Measurements from ENCODE around the gene PCBP3. TPM values are rescaled to one million over a fixed set of nuclear protein-coding genes. Genes with fewer than 3 reads are reported as not detected.

Gene PCBP3
- total RNA-seq, 1 donor from 2014 or later: 1.5 TPM

DNA sequence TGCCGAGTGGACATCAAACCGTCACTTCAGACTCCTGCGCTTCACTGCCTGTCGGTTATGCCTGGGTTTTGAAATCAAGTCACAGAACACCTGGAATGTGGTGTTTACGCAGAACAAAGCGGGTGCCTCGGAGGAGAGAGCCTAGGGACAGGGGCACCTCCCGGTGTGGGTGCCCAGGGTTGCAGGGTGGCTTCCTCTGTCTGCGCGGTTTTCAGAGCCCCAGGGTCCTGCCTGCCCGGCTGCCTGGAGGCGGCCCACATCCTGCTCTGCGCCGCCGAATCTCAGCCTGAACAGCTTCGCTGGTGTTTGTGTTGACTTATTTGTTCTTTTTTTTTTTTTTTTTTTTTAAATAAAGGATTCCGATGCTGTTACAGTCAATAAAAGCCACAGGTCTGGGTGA, 224.6 kb downstream of the PCBP3 start:
- no peak for DNase-seq (ENCODE audit: extremely low read depth, low read depth, low spot score)

DNA sequence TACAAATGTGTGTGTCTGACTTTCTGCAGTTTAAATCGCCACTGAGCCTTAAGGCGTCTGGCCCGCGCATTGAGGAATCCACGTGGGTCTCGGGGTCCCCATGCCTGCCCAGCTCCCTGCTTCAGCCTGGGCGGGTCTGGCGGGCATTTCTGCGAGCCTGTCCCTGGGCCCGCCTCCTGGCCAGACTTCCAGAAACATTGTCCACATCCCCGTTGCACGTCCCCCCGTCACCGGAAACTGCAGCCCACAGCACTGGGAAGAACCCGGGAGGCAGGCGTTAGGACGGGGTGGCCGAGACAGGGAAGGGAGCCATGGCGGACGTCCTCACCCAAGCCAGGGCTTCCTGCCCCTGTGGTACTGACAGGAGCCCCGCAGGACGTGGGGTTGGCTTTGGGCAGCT, 225.0 kb downstream of the PCBP3 start:
- no peak for DNase-seq (ENCODE audit: extremely low read depth, low read depth, low spot score)

DNA sequence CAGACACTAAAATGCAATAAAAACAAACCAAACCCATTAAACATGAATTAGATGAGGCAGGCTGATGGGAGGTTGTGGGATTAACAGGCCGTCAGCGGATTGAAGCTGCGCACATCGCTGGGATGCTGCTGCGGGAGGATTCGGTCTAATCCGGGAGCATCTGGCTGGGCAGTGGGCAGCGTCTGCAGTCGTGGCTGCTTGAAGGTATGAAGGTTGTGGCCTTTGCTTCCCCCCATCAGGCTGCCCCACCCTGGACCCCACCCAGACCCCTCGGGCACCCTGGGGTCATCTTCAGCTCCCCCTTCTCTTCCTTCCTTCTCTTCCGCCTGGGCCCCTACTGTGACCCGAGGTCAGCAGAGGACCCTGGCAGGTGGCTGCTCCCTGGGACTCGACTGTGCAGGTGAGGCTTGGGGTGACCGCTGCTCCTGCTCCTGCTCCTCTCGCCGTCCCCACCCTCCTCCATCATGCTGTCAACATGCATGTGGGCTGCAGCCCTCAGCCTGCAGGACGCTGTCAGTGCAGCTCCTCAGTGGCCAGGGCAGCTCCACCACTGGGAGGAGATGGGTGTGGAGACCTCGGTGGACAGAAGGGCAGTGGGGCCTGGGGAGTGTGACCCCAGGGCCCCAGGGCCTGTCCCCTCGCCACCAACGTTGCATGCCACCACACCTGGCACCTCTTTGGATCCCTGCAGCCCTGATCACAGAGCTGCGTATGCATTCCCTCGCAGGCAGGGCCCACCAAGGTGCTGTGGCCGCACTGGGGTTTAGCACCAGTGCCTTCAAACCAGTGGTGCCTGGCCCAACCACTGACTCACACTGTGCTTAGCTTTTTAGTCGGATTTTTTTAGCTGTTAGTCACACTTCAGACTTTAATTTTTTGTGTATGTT, 225.8 kb downstream of the PCBP3 start:
- no peak for DNase-seq (ENCODE audit: extremely low read depth, low read depth, low spot score)

DNA sequence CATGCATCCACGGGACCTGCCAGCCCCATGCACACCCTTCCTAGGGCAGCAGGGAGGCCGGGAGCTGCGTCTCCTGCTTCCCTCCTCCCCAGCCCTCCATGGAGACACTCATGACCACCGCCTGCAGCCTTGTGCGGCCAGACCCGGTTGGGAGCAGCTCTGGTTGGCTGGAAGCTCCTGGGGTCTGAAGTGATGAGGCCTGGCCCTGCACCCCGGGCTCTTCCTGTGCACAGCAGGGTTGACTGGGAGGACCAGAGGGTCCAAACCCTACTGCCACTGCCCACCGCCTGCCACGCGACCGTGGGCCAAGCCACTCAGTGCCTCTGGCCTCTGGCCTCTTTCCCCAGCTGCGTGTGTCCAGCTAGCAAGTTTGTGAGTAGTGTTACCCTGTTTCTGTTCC, 226.9 kb downstream of the PCBP3 start:
- no peak for DNase-seq (ENCODE audit: extremely low read depth, low read depth, low spot score)

DNA sequence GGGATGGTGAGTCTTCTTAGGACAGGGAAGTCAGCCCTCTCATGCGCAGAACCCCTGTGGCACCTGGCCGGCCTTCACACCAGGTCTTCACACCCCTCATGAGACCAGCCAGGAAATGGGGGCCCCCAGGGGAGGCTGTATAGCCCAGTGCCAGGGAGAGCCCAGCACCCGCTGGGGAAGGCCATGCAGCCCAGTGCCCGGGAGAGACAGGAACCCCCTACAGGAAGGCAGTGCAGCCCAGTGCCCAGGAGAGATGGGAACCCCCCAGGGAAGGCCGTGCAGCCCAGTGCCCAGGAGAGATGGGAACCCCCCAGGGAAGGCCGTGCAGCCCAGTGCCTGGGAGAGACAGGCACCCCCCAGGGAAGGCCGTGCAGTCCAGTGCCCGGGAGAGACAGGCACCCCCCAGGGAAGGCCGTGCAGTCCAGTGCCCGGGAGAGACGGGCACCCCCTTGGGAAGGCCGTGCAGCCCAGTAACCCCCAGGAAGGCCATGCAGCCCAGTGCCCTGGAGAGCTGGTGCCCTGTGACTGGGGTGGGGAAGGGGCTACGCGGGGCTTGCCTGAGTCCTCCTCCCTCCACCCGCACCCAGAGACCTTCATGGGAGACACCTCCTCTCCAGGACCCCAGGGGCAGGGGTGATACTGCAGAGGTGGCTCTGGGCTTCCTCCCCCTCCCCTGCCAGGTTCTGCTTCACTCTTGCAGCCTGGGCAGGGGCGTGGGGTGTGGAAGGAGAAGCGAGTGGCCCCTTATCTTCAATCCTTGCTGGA, 227.5 kb downstream of the PCBP3 start:
- no peak for DNase-seq (ENCODE audit: extremely low read depth, low read depth, low spot score)

DNA sequence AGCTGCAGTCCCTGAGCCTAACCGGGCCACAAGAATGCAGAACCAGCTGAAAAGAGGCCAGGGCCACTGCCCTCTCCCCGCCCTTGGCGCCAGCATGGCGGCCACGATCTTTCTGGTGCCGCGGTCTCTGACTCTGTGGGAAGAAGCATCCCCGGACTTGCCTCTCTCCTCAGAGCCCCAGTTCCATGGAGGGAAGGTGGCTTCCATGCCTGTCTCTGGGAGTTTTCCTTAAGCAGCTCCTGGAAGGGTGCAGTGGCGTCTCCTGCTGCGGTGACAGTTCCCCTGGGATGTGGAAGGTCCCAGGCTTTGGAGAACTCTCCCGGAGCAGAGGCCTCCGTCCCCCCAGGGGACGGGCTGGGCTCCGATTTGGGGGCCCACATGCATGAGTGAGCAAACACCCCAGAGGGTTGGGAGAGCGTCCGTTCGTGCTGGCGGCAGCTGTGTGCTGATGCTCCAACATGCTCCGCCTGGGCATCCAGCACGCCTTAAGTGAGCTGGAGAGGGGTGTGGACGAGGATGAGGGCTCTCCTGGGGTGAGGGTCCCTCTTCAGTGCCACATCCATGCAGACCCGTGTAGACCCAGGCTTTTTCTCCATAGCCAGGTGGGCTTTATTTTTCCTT, 228.2 kb downstream of the PCBP3 start:
- no peak for DNase-seq (ENCODE audit: extremely low read depth, low read depth, low spot score)

DNA sequence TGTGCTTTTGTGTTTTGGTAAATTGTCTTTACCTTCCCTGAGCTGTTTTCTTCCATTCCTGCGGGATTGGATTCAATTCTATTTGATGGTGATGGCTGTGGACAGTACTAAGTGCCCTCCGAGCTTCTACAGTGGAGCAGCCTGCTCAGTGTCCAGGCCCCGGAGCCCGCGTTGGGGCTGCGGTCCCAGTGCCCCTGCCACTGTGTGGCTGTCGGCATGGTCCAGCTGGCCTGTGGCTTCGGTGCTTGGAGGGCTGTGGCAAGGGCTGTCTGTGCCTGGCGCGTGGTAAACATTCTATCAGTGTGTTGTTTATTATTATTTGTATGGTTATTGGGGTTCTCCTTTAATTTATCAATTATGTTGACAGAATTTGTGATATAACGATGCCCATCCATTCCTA, 228.9 kb downstream of the PCBP3 start:
- no peak for DNase-seq (ENCODE audit: extremely low read depth, low read depth, low spot score)

DNA sequence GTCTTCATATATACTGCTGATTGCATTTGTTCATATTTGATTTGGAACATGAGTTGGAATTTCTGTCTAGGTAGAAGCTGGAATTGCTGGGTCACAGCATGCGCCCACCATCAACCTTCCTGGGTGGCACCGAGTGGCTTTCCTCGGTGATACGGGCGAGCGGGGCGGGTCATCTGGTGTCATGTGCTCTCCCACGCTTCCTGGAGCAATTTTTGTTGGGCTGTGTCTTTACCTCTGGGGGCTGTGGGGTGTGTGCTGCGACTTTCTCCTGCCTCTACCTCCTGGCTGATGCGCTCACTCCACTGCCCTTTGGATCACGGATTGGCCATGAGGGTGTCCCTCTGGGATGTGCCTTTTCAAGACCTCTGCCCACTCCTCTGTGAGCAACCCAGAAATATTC, 229.4 kb downstream of the PCBP3 start:
- no peak for DNase-seq (ENCODE audit: extremely low read depth, low read depth, low spot score)

DNA sequence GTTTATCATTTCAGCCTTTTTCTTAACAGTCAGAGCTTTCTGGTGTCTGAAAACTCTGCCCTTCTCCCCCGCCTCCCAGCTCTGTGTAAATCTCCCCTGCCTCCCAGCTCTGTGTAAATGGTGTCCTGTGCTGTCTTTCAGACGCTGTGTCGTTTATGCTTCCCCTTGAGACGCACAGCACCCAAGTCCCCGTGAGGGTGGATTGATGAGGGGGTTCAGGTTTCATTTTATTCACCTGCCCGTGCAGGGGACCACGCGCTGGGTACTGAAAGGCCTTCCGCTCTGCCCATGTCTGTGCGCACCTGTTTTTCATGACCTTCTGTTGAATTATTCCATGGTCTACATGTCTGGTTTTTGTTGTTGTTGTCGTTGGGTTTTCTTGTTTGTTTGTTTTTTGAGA, 229.9 kb downstream of the PCBP3 start:
- DNase-seq (ENCODE audit: extremely low read depth, low read depth, low spot score): no peak

DNA sequence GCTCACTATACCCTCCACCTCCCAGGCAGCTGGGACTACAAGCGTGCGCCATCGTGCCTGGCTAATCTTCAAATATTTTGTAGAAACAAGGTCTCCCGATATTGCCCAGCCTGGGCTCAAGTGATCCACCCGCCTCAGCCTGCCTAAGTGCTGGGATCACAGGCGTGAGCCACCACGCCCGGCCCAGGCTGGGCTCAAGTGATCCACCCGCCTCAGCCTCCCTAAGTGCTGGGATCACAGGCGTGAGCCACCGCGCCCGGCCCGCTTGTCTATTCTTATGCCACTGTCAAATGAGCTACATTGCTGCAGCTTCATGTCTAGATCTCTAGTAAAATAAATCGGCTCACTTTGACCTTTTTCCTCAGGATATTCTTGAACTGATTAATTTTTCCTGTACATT, 230.3 kb downstream of the PCBP3 start:
- no peak for DNase-seq (ENCODE audit: extremely low read depth, low read depth, low spot score)

DNA sequence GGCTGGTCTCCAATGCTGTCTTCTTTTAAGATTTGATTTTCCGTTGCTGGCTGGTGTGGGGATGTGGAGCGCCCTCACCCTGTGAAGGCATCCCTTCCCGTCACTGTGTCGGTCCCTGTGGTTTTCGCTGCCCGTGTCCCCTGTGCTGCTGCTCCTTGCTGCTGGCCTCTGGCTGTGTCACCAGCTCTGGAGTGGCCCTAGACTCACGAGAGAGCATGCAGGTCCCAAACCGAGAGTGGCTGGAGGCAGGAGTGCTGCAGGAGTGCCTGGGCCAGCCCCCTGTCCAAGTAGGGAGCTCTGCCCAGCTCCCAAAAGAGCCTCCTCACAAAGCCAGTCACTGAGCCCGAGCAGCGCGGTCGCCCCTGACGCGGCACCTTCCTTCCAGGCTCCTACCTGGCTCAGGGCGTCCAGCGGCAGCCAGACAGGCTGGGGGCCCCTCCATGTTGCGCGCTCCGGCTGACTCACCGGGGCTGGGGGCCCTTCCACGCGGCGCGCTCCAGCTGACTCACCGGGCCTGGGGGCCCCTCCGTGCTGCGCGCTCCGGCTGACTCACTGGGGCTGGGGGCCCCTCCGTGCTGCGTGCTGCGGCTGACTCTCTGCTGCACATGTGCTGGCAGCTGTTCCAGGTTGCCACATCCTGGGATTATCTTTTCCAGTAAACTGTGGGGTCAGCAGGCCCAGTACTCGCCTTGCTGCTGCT, 231.3 kb downstream of the PCBP3 start:
- DNase-seq (ENCODE audit: extremely low read depth, low read depth, low spot score): no peak

DNA sequence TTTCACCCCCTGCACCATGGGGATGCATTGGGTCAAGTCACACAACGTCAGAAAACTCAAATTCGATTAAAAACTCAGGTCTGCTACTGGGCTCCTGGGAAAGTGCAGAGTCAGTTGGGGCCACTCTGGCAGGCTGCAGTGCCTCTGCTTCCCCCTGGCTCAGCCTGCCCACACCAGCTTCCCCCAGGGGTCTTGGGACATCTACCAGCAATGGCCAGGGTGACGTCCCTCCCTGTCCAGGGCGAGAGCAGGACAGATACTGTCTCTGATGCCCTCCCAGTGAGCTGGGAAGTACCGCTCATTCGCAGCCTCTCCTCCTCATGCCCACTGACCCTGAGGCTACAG, 231.9 kb downstream of the PCBP3 start:
- DNase-seq (ENCODE audit: extremely low read depth, low read depth, low spot score): no peak

DNA sequence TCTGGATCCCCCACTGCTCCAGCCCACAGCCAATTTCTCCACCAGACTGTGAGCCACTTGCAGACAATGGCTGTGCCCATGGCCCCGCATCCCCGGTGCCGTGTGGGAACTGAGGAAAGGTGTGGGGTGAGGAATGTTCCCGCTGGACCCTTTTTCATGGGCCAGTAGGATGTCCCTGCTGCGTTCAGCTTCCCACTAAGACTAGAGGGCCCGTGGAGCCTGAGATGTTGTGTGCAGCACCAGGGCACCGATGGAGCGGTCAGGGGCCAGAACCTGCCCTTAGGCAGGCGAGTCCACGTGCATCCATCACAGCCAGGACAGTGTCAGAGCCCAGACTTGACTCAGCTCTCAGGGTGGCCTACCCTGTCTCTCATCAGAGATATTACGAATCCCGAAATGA, 232.4 kb downstream of the PCBP3 start:
- DNase-seq (ENCODE audit: extremely low read depth, low read depth, low spot score): no peak

DNA sequence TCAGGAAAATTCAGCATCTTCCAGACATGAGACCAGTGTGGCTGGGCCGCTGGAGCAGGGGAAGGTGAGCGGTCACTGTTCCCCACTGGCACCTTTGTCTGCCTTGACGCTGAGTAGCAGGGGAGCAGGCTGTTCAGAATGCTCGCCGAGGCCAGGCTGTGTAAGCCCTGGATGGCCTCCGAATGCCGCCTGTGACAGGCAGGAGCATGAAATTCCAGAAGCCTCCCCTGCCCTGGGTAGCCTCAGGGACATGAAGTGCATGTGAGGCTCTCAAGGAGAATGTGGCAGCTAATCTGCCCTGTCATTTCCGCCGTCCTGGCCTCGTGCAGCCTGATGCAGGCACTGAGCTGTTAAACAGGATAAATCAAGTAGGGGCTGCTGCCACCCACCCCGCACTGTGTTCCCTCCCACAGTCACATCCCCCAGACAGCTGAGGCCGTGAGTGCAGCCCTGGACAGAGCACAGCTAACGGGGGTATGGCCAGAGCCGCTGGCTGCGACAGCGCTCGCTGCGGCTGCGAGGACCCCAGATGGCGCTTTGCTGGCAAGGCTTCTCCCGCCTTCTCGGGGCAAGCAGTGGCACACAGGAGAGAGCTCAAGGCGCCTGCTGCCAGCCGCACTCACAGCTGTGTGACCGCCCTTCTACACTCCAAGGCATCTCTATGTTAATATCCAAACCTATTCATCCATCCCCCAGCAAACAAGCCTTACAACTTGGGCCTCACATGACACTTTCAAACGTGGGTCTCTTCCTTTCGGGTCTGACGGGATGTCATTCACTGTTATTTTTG, 233.1 kb downstream of the PCBP3 start:
- DNase-seq (ENCODE audit: extremely low read depth, low read depth, low spot score): no peak

DNA sequence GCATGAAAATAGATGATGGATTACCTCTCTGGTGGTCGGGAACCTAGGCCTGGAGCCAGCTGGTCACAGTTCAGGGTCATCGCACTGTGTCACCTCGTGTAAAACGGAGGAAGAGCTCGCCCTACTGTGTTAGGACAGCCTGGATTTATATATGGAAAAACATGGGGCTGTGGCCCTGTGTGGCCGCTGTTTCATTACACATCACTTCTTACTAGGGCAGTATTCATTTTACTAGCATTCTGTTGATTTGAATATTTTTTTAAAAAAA, 233.6 kb downstream of the PCBP3 start:
- no peak for DNase-seq (ENCODE audit: extremely low read depth, low read depth, low spot score)

DNA sequence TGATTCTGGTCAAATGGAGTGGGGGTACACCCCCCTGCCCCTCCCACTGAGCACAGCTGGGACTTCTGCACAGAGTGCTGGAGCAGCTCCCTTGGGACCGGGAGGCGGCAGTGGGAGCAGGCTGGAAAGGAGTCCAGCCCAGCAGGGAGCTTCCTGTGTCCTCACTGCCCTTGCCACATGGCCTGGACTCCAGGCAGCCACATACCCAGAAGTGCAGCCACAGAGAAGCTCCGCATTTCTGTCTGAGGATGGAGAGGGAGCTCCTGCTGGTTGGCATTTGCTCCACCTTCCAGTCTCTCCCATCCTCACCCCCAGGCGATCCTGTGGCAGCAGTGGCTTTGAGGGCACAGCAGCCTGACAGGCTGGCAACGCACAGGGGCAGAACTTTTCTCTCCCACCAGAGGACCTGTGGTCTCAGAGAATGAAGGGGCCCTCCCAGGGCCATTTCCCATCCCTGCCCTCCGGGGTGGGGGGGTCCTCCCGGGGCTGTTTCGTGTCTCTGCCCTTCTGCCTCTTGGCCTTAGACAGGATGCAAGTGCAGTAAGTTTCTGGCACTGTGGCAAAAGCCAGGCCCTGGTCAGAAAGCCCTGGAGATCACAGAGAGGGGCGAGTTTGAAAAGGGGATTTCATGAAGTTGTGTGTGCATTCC, 234.4 kb downstream of the PCBP3 start:
- DNase-seq (ENCODE audit: extremely low read depth, low read depth, low spot score): no peak

DNA sequence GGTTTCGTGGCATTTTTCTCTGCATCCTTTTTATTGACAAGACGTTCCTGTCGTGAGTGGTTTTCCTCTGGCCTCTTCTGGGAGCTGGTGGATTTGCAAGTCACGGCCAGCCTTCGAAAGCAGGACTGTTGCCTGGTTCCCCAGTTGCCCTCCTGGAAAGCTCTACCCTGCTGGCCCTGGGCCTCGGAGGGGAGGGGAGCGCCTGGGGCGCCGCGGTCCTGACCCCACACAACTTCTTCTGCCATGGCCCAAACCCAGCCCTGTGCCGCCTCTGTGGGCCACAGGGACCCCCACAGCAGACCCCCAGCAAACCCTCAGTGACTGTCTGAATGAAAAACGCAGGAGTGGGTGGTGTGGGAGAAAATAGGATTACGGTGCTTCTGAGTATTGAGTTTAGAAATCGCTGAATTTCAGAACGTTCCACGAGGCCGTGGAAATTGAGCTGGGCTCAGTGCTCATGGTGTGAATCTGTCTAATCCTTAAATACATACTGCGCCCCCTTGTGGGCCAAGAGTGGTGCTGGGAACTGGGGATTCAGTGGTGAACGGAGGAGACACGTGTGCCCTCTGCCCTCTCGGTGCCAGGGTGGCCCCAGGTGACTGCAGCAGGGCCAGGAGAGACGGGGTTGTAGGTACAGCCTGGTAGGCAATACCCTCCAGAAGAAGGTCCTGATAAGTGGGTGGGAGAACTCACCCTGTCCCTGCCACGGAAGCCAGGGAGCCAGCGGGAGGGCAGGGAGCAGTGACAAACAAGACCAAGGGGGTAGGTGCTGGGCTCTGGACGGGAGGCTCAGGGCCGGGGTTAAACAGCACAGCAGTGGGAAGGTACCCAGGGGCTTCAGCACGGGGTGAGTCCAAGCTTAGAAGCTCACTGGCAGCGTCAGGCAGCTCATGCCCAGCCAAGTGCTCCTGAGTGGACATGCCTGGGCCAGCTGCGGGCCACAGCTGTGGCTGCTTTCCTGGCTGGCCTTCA, 236.9 kb downstream of the PCBP3 start:
- peak; percentile 36 for DNase-seq (ENCODE audit: extremely low read depth, low read depth, low spot score)

DNA sequence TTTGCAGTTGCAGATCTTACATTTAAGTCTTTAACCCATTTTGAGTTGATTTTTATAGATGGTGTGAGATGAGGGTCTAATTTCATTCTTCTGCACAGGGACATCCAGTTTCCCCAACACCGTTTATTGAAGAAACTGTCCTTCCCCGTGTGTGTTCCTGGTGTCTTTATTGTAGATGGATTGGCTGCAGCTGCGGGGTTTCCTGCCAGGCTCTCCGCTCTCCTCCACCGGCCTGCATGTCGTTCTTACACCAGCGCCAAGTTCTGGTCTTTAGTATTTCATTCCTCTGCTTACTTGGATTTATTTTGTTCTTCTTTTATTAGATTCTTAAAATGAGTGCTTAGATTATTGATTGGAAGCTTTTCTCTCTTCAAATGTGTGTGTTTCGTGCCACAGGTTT, 239.1 kb downstream of the PCBP3 start:
- no peak for DNase-seq (ENCODE audit: extremely low read depth, low read depth, low spot score)

DNA sequence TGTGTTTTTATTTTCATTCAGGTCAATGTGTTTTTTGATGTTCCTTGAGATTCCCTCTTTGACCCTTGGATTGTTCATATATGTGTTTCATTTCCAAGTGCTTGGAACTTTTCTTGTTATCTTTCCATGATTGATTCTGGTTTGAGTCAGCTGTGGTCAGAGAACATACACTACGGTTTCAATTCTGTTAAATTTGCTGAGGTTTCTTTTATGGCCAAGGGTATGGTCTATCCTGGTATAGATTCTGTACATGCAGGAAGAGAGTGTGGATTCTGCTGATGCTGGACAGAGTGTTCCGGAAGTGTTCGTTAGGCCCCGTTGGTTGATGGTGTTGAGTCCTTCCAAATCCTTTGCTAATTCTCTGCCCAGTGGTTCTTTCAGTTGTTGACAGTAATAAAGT, 239.6 kb downstream of the PCBP3 start:
- DNase-seq (ENCODE audit: extremely low read depth, low read depth, low spot score): no peak

Measured in glomerular endothelial cell (primary cell).